HepG2 (cell line): Measurements from ENCODE around the gene KLHL36. TPM values are rescaled to one million over a fixed set of nuclear protein-coding genes. Genes with fewer than 3 reads are reported as not detected.
A peak's percentile ranks its signal among the peaks of the same experiment; 100 is the strongest.

Experiments
- ATAD3A ChIP-seq: sonication (generic); formaldehyde crosslinking; IDR thresholded peaks from 2 replicates; pipeline ENCODE4 v1.4.0; 2020; ENCODE audit warnings: missing genetic modification reagents
- CEBPB ChIP-seq: IDR thresholded peaks from 2 replicates; pipeline ENCODE4 v1.6.1; 2011; ENCODE audit warnings: low read depth, low read length, improper control_type of control experiment, borderline replicate concordance
- ETV5 ChIP-seq: IDR thresholded peaks from 2 replicates; pipeline ENCODE4 v1.6.1; 2018; ENCODE audit warnings: missing biosample characterization, missing genetic modification reagents, inconsistent platforms, borderline replicate concordance
- FIP1L1 ChIP-seq: fragments of 200-400 bp; formaldehyde crosslinking; IDR thresholded peaks from 2 replicates; pipeline ENCODE4 v1.6.1; 2018; ENCODE audit warnings: low read depth, mild to moderate bottlenecking, low read length, moderate library complexity, borderline replicate concordance; ENCODE audit not compliant: insufficient read depth
- FOSL2 ChIP-seq: sonication (generic); formaldehyde crosslinking; IDR thresholded peaks from 2 replicates; pipeline ENCODE4 v1.4.0; 2020; ENCODE audit warnings: missing genetic modification reagents
- FOXO1 ChIP-seq: sonication (generic); formaldehyde crosslinking; IDR thresholded peaks from 2 replicates; pipeline ENCODE4 v1.4.0; 2020; ENCODE audit warnings: missing genetic modification reagents
- NAIF1 ChIP-seq: sonication (generic); formaldehyde crosslinking; IDR thresholded peaks from 2 replicates; pipeline ENCODE4 v1.5.0; 2020; ENCODE audit warnings: mild to moderate bottlenecking, missing genetic modification reagents, borderline replicate concordance
- RFX1 ChIP-seq: fragments of 450-650 bp; IDR thresholded peaks from 2 replicates; pipeline ENCODE4 v1.6.1; 2017
- RXRB ChIP-seq: IDR thresholded peaks from 2 replicates; pipeline ENCODE4 v1.6.1; 2016; ENCODE audit warnings: borderline replicate concordance, missing genetic modification reagents, missing compliant biosample characterization
- SALL1 ChIP-seq: sonication (generic); formaldehyde crosslinking; IDR thresholded peaks from 2 replicates; pipeline ENCODE4 v1.8.0; 2022; ENCODE audit warnings: mild to moderate bottlenecking, missing genetic modification reagents
- SMARCE1 ChIP-seq: fragments of 450-650 bp; IDR thresholded peaks from 2 replicates; pipeline ENCODE4 v1.6.1; 2017; ENCODE audit warnings: borderline replicate concordance
- SUZ12 ChIP-seq: fragments of 150-350 bp; IDR thresholded peaks from 2 replicates; pipeline ENCODE4 v1.6.1; 2014; ENCODE audit warnings: low read depth, low read length
- ZBTB1 ChIP-seq: sonication (generic); formaldehyde crosslinking; IDR thresholded peaks from 2 replicates; pipeline ENCODE4 v1.4.0; 2020; ENCODE audit warnings: missing genetic modification reagents, borderline replicate concordance
- ZBTB38 ChIP-seq: sonication (generic); formaldehyde crosslinking; IDR thresholded peaks from 2 replicates; pipeline ENCODE4 v1.5.1; 2020; ENCODE audit warnings: mild to moderate bottlenecking, missing genetic modification reagents
- ZMYM4 ChIP-seq: sonication (generic); formaldehyde crosslinking; IDR thresholded peaks from 2 replicates; pipeline ENCODE4 v1.8.1; 2023; ENCODE audit warnings: mild to moderate bottlenecking, missing genetic modification reagents
- ZNF121 ChIP-seq: sonication (generic); formaldehyde crosslinking; IDR thresholded peaks from 2 replicates; pipeline ENCODE4 v1.5.0; 2020; ENCODE audit warnings: mild to moderate bottlenecking, missing genetic modification reagents
- ZNF251 ChIP-seq: sonication (generic); formaldehyde crosslinking; IDR thresholded peaks from 2 replicates; pipeline ENCODE4 v1.9.0; 2021; ENCODE audit warnings: mild to moderate bottlenecking, missing genetic modification reagents
- ZNF329 ChIP-seq: sonication (generic); formaldehyde crosslinking; IDR thresholded peaks from 2 replicates; pipeline ENCODE4 v1.9.0; 2021; ENCODE audit warnings: low read depth, mild to moderate bottlenecking, missing genetic modification reagents
- ZNF570 ChIP-seq: sonication (generic); formaldehyde crosslinking; IDR thresholded peaks from 2 replicates; pipeline ENCODE4 v1.4.0; 2020; ENCODE audit warnings: mild to moderate bottlenecking, missing genetic modification reagents, borderline replicate concordance
- ZNF616 ChIP-seq: sonication (generic); formaldehyde crosslinking; IDR thresholded peaks from 2 replicates; pipeline ENCODE4 v1.5.0; 2020; ENCODE audit warnings: low read depth, mild to moderate bottlenecking, missing genetic modification reagents
- polyA plus RNA-seq, 8 experiments: library from polyadenylated mRNA; depleted of rRNA in 3 of 8; stranded (reverse) in 7 of 8; unstranded in 1 of 8; fragments of >200 nt; fragmentation: Illumina TruSeq in 4 of 8; extraction: Trizol in 4 of 8; gene quantifications; 2 replicates each; pipeline versions ENCODE4 v1.2.1 to v1.2.3, GENCODE V29; 2011 to 2016; ENCODE audit warnings: low read depth in 4 of 8, missing spikeins in 1 of 8, mixed read lengths in 1 of 8; ENCODE audit not compliant: insufficient read depth in 1 of 8
- total RNA-seq, 5 experiments: library from RNA; depleted of rRNA; stranded (reverse); fragments of >200 nt; fragmentation: Illumina TruSeq; extraction: Trizol; gene quantifications; 2 replicates each; pipeline ENCODE4 v1.2.3, GENCODE V29; 2016; ENCODE audit warnings: low read depth in 1 of 5
- TF ChIP-seq, protein P1 (sequence below): sonication (generic); formaldehyde crosslinking; IDR thresholded peaks from 2 replicates; pipeline ENCODE4 v1.4.0; 2020; ENCODE audit warnings: mild to moderate bottlenecking, missing genetic modification reagents
- TF ChIP-seq, protein P2 (sequence below): sonication (generic); formaldehyde crosslinking; IDR thresholded peaks from 2 replicates; pipeline ENCODE4 v1.4.0; 2020; ENCODE audit warnings: missing genetic modification reagents

The KLHL36 gene
- total and polyA plus RNA-seq, 2 of the 13 experiments (the other 11 are each of a cell fraction or from before 2014, with no cell fraction given) = 24.3 to 26.0 TPM

DNA sequence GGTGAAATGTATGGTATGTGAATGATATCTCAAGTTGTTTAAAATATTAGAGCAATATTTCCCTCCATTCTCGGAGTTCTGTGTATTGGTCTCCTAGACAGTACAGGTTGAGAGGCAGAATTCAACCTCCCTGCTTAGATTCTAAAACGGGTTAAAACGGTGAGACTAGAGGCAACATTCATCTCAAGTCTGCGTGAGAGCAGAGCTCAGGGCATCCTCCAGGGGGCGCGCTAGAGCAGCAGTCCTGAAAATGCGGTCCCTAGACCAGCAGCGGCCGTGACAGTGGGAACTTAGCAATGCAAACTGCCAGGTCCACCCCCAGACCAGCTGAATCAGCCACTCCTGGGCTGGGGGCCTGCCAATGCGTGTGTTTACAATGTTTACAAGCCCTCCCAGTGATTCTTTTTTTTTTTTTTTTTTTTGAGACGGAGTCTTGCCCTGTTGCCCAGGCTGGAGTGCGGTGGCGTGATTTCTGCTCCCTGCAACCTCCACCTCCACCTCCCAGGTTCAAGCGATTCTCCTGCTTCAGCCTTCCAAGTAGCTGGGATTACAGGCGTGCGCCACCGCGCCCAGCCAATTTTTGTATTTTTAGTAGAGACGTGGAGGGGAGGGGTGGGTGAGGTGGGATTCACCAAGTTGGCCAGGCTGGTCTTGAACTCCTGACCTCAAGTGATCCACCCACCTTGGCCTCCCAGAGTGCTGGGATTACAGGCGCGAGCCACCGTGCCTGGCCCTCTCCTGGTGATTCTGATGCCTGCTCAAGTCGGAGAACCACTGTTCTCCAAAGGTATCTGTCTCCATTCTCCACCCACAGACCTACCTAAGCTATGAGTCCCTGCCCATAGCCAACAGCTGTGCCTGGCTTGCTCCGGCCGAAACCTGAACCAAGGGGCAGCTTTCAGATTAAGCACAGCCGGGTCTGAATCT, 24.2 kb downstream of the KLHL36 start (continued):
- TF ChIP-seq, protein P1, sequence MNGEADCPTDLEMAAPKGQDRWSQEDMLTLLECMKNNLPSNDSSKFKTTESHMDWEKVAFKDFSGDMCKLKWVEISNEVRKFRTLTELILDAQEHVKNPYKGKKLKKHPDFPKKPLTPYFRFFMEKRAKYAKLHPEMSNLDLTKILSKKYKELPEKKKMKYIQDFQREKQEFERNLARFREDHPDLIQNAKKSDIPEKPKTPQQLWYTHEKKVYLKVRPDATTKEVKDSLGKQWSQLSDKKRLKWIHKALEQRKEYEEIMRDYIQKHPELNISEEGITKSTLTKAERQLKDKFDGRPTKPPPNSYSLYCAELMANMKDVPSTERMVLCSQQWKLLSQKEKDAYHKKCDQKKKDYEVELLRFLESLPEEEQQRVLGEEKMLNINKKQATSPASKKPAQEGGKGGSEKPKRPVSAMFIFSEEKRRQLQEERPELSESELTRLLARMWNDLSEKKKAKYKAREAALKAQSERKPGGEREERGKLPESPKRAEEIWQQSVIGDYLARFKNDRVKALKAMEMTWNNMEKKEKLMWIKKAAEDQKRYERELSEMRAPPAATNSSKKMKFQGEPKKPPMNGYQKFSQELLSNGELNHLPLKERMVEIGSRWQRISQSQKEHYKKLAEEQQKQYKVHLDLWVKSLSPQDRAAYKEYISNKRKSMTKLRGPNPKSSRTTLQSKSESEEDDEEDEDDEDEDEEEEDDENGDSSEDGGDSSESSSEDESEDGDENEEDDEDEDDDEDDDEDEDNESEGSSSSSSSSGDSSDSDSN (CRISPR knock-in tag) = peak; percentile 25; the same call in 1 of the 2 replicates
- TF ChIP-seq SUZ12 (no peak), NAIF1 (CRISPR knock-in tag) (0 out of 2 replicates have a peak, but pooled peaks have one; percentile 33), ZNF329 (CRISPR knock-in tag) (0 out of 2 replicates have a peak, but pooled peaks have one; percentile 36), SALL1 (CRISPR knock-in tag) (peak; percentile 41; the same call in 1 of the 2 replicates), FIP1L1 (no peak), ZNF121 (peak; percentile 52), SMARCE1 (no peak), ZBTB1 (CRISPR knock-in tag) (no peak), ZBTB38 (peak; percentile 41; the same call in 1 of the 2 replicates), RXRB (CRISPR knock-in tag) (0 out of 2 replicates have a peak, but pooled peaks have one; percentile 27), ETV5 (no peak), ATAD3A (no peak), ZMYM4 (0 out of 2 replicates have a peak, but pooled peaks have one; percentile 29), CEBPB (no peak), ZNF570 (CRISPR knock-in tag) (no peak), FOXO1 (0 out of 2 replicates have a peak, but pooled peaks have one; percentile 19), ZNF616 (CRISPR knock-in tag) (0 out of 2 replicates have a peak, but pooled peaks have one; percentile 34), ZNF251 (CRISPR knock-in tag) (no peak), FOSL2 (CRISPR knock-in tag) (peak; percentile 33; the same call in 1 of the 2 replicates), RFX1 (no peak)
- TF ChIP-seq, protein P2, sequence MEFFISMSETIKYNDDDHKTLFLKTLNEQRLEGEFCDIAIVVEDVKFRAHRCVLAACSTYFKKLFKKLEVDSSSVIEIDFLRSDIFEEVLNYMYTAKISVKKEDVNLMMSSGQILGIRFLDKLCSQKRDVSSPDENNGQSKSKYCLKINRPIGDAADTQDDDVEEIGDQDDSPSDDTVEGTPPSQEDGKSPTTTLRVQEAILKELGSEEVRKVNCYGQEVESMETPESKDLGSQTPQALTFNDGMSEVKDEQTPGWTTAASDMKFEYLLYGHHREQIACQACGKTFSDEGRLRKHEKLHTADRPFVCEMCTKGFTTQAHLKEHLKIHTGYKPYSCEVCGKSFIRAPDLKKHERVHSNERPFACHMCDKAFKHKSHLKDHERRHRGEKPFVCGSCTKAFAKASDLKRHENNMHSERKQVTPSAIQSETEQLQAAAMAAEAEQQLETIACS (CRISPR knock-in tag) = no peak
